Smooth muscle cell of the brain vasculature (primary cell): Measurements from ENCODE around the gene C1QTNF3.
"Not testable (repeated sequence)": the region's sequence is repeated elsewhere in the genome, so short reads cannot be mapped to it uniquely, and the experiment has no call there.

ENCODE experiments used
- DNase-seq: peaks from one replicate; pipeline ENCODE4 v3.0.0-alpha.2; 2012; ENCODE audit warnings: low read depth, low spot score

Gene C1QTNF3

GRCh38 chr5:34051374-34051980, 8.5 kb upstream of the C1QTNF3 start:
- DNase-seq, result no peak

- DNase-seq, result no peak
Observed at GRCh38 chr5:34047774-34048572, 5.0 kb upstream of the C1QTNF3 start.

GRCh38 chr5:34047143-34047542, 4.1 kb upstream of the C1QTNF3 start:
- DNase-seq, result no peak

- DNase-seq, result no peak
Observed at GRCh38 chr5:34045996-34046395, 3.0 kb upstream of the C1QTNF3 start.

- DNase-seq, result no peak
Observed at GRCh38 chr5:34045023-34045422, 2.0 kb upstream of the C1QTNF3 start.

GRCh38 chr5:34042321-34042720, 692 bp downstream of the C1QTNF3 start:
- DNase-seq, result no peak

- DNase-seq, result no peak
Observed at GRCh38 chr5:34041247-34041972, 1.6 kb downstream of the C1QTNF3 start.

GRCh38 chr5:34040472-34040871, 2.5 kb downstream of the C1QTNF3 start:
- DNase-seq, result no peak

- DNase-seq, result no peak
Observed at GRCh38 chr5:34039398-34040157, 3.4 kb downstream of the C1QTNF3 start.

GRCh38 chr5:34038838-34039237, 4.2 kb downstream of the C1QTNF3 start:
- DNase-seq, result no peak

GRCh38 chr5:34038390-34038789, 4.6 kb downstream of the C1QTNF3 start:
- DNase-seq, result no peak

- DNase-seq, result no peak
Observed at GRCh38 chr5:34037726-34038125, 5.3 kb downstream of the C1QTNF3 start.

- DNase-seq, result no peak
Observed at GRCh38 chr5:34035756-34036155, 7.3 kb downstream of the C1QTNF3 start.

GRCh38 chr5:34034534-34035327, 8.3 kb downstream of the C1QTNF3 start:
- no peak for DNase-seq

- no peak for DNase-seq
Observed at GRCh38 chr5:34031966-34032365, 11.0 kb downstream of the C1QTNF3 start.

GRCh38 chr5:34031117-34031516, 11.9 kb downstream of the C1QTNF3 start:
- DNase-seq, result no peak

- DNase-seq, result not testable (repeated sequence)
Observed at GRCh38 chr5:34030585-34030984, 12.4 kb downstream of the C1QTNF3 start.

- no peak for DNase-seq
Observed at GRCh38 chr5:34030048-34030447, 13.0 kb downstream of the C1QTNF3 start.

- DNase-seq, result no peak
Observed at GRCh38 chr5:34028349-34028748, 14.7 kb downstream of the C1QTNF3 start.

GRCh38 chr5:34026089-34026761, 16.8 kb downstream of the C1QTNF3 start:
- DNase-seq, result no peak
